Esophagus (tissue), 2 donors: ENCODE results near the gene CTNNBIP1. TPM values are rescaled to one million over a fixed set of nuclear protein-coding genes. Genes with fewer than 3 reads are reported as not detected.

Source experiments
- H3K27ac ChIP-seq, 2 donors: one replicate each; pipeline ENCODE4 v1.5.1; 2013; ENCODE audit warnings: low read depth in 2 of 2, mild to moderate bottlenecking in 2 of 2, inconsistent platforms in 1 of 2, low read length in 1 of 2, moderate library complexity in 1 of 2
- H3K27me3 ChIP-seq, 2 donors: one replicate each; pipeline ENCODE4 v1.6.1; 2013; ENCODE audit warnings: low read length in 2 of 2, control low read depth in 1 of 2, mild to moderate bottlenecking in 1 of 2; ENCODE audit not compliant: insufficient read depth in 2 of 2, control insufficient read depth in 1 of 2
- H3K36me3 ChIP-seq, 2 donors: one replicate each; pipeline ENCODE4 v1.6.1; 2013; ENCODE audit warnings: low read length in 1 of 2; ENCODE audit not compliant: control insufficient read depth in 2 of 2, insufficient read depth in 2 of 2
- H3K4me1 ChIP-seq, 2 donors: one replicate each; pipeline ENCODE4 v1.6.1; 2013; ENCODE audit warnings: low read length in 1 of 2; ENCODE audit not compliant: control insufficient read depth in 2 of 2, insufficient read depth in 2 of 2
- H3K4me3 ChIP-seq, 2 donors: one replicate each; pipeline ENCODE4 v1.5.1; 2013; ENCODE audit warnings: low read length in 2 of 2, mild to moderate bottlenecking in 2 of 2, low read depth in 1 of 2, moderate library complexity in 1 of 2
- H3K9me3 ChIP-seq, 2 donors: one replicate each; pipeline ENCODE4 v1.6.1; 2013; ENCODE audit warnings: mild to moderate bottlenecking in 2 of 2, low read depth in 1 of 2, low read length in 1 of 2, moderate library complexity in 1 of 2; ENCODE audit not compliant: control insufficient read depth in 2 of 2, insufficient read depth in 1 of 2
- WGBS, 2 donors: extraction: QIAGEN DNeasy Blood & Tissue Kit; methylation state at CpG; one replicate each; pipeline ENCODE4 v1.1.7; 2013; 5-methylcytosine and 5-hydroxymethylcytosine counted together
- polyA plus RNA-seq, 2 donors: library from polyadenylated mRNA; stranded (reverse); fragments of 200-250 nt; gene quantifications; one replicate each; pipeline ENCODE4 v1.2.3, GENCODE V29; 2013
- donor health status: healthy with polysubstance abuse.
- donor health status: Bipolar disorder and iron deficiency.

CTNNBIP1 gene
- polyA plus RNA-seq, 2 donors: 173 to 242 TPM

GRCh38 chr1:9822490-9822889 is 87.6 kb downstream of the CTNNBIP1 start:
- Histone ChIP-seq H3K4me3 (peak overlapping the region; percentile 91 to 96), H3K27ac (peak overlapping the region; percentile 91 to 95), H3K27me3 (no peaks in the 10 kb centered on the region), H3K4me1 (peaks cover 2 to 12% of the 10 kb centered on the region in 2 donors), H3K9me3 (no peaks in the 10 kb centered on the region), H3K36me3 (no peaks in the 10 kb centered on the region)
- WGBS, 2 donors: 2 to 4% methylated on average over 8 of the region's 8 CpGs

GRCh38 chr1:9821710-9822109 is 88.4 kb downstream of the CTNNBIP1 start:
- H3K9me3 ChIP-seq: no peaks in the 10 kb centered on the region
- H3K27me3 ChIP-seq: no peaks in the 10 kb centered on the region
- no peaks in the 10 kb centered on the region for H3K36me3 ChIP-seq
- peaks cover 2 to 11% of the 10 kb centered on the region in 2 donors for H3K4me1 ChIP-seq
- 53 to 69% methylated on average over 4 of the region's 4 CpGs for WGBS, 2 donors
- H3K27ac ChIP-seq: no peak overlapping the region
- no peak overlapping the region for H3K4me3 ChIP-seq

GRCh38 chr1:9820521-9820920 is 89.5 kb downstream of the CTNNBIP1 start:
- no peaks in the 10 kb centered on the region for H3K27me3 ChIP-seq
- no peaks in the 10 kb centered on the region for H3K9me3 ChIP-seq
- no peaks in the 10 kb centered on the region for H3K36me3 ChIP-seq
- no peak overlapping the region for H3K4me3 ChIP-seq
- H3K4me1 ChIP-seq: peaks cover 2 to 9% of the 10 kb centered on the region in 2 donors
- H3K27ac ChIP-seq: no peak overlapping the region
- WGBS, 2 donors: 74 to 77% methylated on average over 3 of the region's 3 CpGs

- no peaks in the 10 kb centered on the region for H3K4me1 ChIP-seq
These were observed 92.3 kb downstream of the CTNNBIP1 start for GRCh38 chr1:9817734-9818133.

GRCh38 chr1:9816199-9816598 is 93.9 kb downstream of the CTNNBIP1 start:
- Histone ChIP-seq H3K4me3 (no peak overlapping the region), H3K4me1 (no peaks in the 10 kb centered on the region), H3K36me3 (no peaks in the 10 kb centered on the region), H3K27me3 (no peaks in the 10 kb centered on the region), H3K27ac (no peak overlapping the region), H3K9me3 (no peaks in the 10 kb centered on the region)
- 35 to 57% methylated on average over 1 of the region's 1 CpG for whole genome bisulfite sequencing, 2 donors

More at GRCh38 chr1:9817734-9818133, 92.3 kb downstream of the CTNNBIP1 start:
- Histone ChIP-seq H3K27me3 (no peaks in the 10 kb centered on the region), H3K4me3 (no peak overlapping the region), H3K27ac (no peak overlapping the region), H3K36me3 (no peaks in the 10 kb centered on the region), H3K9me3 (no peaks in the 10 kb centered on the region)
- WGBS, 2 donors: 82 to 88% methylated on average over 4 of the region's 4 CpGs

- no peak overlapping the region for H3K27ac ChIP-seq
- H3K36me3 ChIP-seq: no peaks in the 10 kb centered on the region
- no peaks in the 10 kb centered on the region for H3K9me3 ChIP-seq
- no peaks in the 10 kb centered on the region for H3K4me1 ChIP-seq
- 74 to 79% methylated on average over 2 of the region's 2 CpGs for WGBS, 2 donors
- H3K4me3 ChIP-seq: no peak overlapping the region
- no peaks in the 10 kb centered on the region for H3K27me3 ChIP-seq
These were observed 94.9 kb downstream of the CTNNBIP1 start for GRCh38 chr1:9815150-9815549.

- no peaks in the 10 kb centered on the region for H3K4me1 ChIP-seq
- no peak overlapping the region for H3K4me3 ChIP-seq
- H3K27me3 ChIP-seq: no peaks in the 10 kb centered on the region
- H3K36me3 ChIP-seq: no peaks in the 10 kb centered on the region
- H3K9me3 ChIP-seq: no peaks in the 10 kb centered on the region
- WGBS, 2 donors: 85 to 89% methylated on average over 6 of the region's 6 CpGs
- no peak overlapping the region for H3K27ac ChIP-seq
These were observed 95.5 kb downstream of the CTNNBIP1 start for GRCh38 chr1:9814619-9815018.

GRCh38 chr1:9811239-9811966 is 98.7 kb downstream of the CTNNBIP1 start:
- Histone ChIP-seq H3K36me3 (no peaks in the 10 kb centered on the region), H3K9me3 (no peaks in the 10 kb centered on the region), H3K4me1 (peaks cover 0 to 13% of the 10 kb centered on the region in 2 donors), H3K27me3 (no peaks in the 10 kb centered on the region), H3K4me3 (no peak overlapping the region), H3K27ac (no peak overlapping the region)
- WGBS, 2 donors: 44 to 47% methylated on average over 6 of the region's 6 CpGs

- 62 to 71% methylated on average over 8 of the region's 8 CpGs for WGBS, 2 donors
- Histone ChIP-seq H3K4me3 (no peak overlapping the region), H3K36me3 (no peaks in the 10 kb centered on the region), H3K27ac (peak overlapping the region in 1 of 2 donors; percentile 34), H3K27me3 (no peaks in the 10 kb centered on the region), H3K4me1 (peaks cover 0 to 13% of the 10 kb centered on the region in 2 donors), H3K9me3 (no peaks in the 10 kb centered on the region)
These were observed 101.0 kb downstream of the CTNNBIP1 start for GRCh38 chr1:9809100-9809510.

GRCh38 chr1:9808459-9808858 is 101.6 kb downstream of the CTNNBIP1 start:
- H3K27me3 ChIP-seq: no peaks in the 10 kb centered on the region
- no peak overlapping the region for H3K4me3 ChIP-seq
- no peaks in the 10 kb centered on the region for H3K36me3 ChIP-seq
- no peaks in the 10 kb centered on the region for H3K9me3 ChIP-seq
- WGBS, 2 donors: 51 to 54% methylated on average over 8 of the region's 8 CpGs
- peak overlapping the region in 1 of 2 donors; percentile 34 for H3K27ac ChIP-seq
- peaks cover 0 to 13% of the 10 kb centered on the region in 2 donors for H3K4me1 ChIP-seq
